K562 (cell line): ENCODE data around the gene POLR3A. TPM values are rescaled to one million over a fixed set of nuclear protein-coding genes. Genes with fewer than 3 reads are reported as not detected.

Experiments
- EP400 ChIP-seq: fragments of 450-650 bp; IDR thresholded peaks from 2 replicates; pipeline ENCODE4 v1.6.1; 2017; ENCODE audit warnings: antibody characterized with exemption, mild to moderate bottlenecking, moderate library complexity
- EZH2 ChIP-seq: IDR thresholded peaks from 2 replicates; pipeline ENCODE4 v1.6.1; 2012; ENCODE audit warnings: low read depth, mild to moderate bottlenecking, inconsistent platforms, low read length, borderline replicate concordance
- HMG20A ChIP-seq: fragments of 450-650 bp; formaldehyde crosslinking; conservative IDR thresholded peaks from 2 replicates; pipeline ENCODE4 v1.4.0; 2020; ENCODE audit warnings: mild to moderate bottlenecking, mixed read lengths
- MYBL2 ChIP-seq, 2 experiments: fragments of 450-650 bp in 1 of 2; sonication (generic) in 1 of 2; formaldehyde crosslinking in 1 of 2; IDR thresholded peaks; 2 replicates each; pipeline versions ENCODE4 v1.6.1 to v1.8.1; 2017 to 2022; ENCODE audit warnings: borderline replicate concordance in 1 of 2, inconsistent platforms in 1 of 2, low read depth in 1 of 2, mild to moderate bottlenecking in 1 of 2, missing genetic modification reagents in 1 of 2, moderate library complexity in 1 of 2
- NCOA2 ChIP-seq, 2 experiments: fragments of 450-650 bp; IDR thresholded peaks; 2 replicates each; pipeline ENCODE4 v1.6.1; 2018; ENCODE audit warnings: mild to moderate bottlenecking in 2 of 2, moderate library complexity in 1 of 2; ENCODE audit not compliant: partially characterized antibody in 2 of 2
- NELFE ChIP-seq: IDR thresholded peaks from 2 replicates; pipeline ENCODE4 v1.6.1; 2011; ENCODE audit warnings: mild to moderate bottlenecking; ENCODE audit not compliant: insufficient read depth, insufficient read length
- RCOR1 ChIP-seq, 2 experiments: IDR thresholded peaks; 2 replicates each; pipeline ENCODE4 v1.6.1; 2012; ENCODE audit warnings: low read depth in 2 of 2, low read length in 2 of 2, borderline replicate concordance in 1 of 2, improper control_type of control experiment in 1 of 2
- TFAM ChIP-seq: fragments of 250-450 bp; sonication (Bioruptor Pico); conservative IDR thresholded peaks from 2 replicates; pipeline ENCODE4 v1.5.0; 2021; ENCODE audit warnings: mild to moderate bottlenecking, moderate library complexity
- ZNF165 ChIP-seq: fragments of 250-450 bp; sonication (Bioruptor Pico); IDR thresholded peaks from 2 replicates; pipeline ENCODE4 v1.4.0; 2020; ENCODE audit warnings: borderline replicate concordance
- ZNF583 ChIP-seq: fragments of 250-450 bp; sonication (Bioruptor Pico); IDR thresholded peaks from 2 replicates; pipeline ENCODE4 v1.4.0; 2020
- ZNF699 ChIP-seq: fragments of 250-450 bp; sonication (Bioruptor Pico); IDR thresholded peaks from 2 replicates; pipeline ENCODE4 v1.8.0; 2021; ENCODE audit warnings: mild to moderate bottlenecking, moderate library complexity; ENCODE audit not compliant: insufficient replicate concordance
- ZNF785 ChIP-seq: fragments of 250-450 bp; sonication (Bioruptor Pico); IDR thresholded peaks from 2 replicates; pipeline ENCODE4 v1.4.0; 2020; ENCODE audit warnings: mild to moderate bottlenecking
- polyA plus RNA-seq, 8 experiments: library from polyadenylated mRNA; depleted of rRNA in 4 of 8; stranded (reverse) in 5 of 8; unstranded in 3 of 8; fragments of >200 nt; fragmentation: Nextera tagmentation in 2 of 8; fragmentation: Illumina TruSeq in 1 of 8; extraction: Ambion mirVana in 2 of 8; extraction: Trizol in 1 of 8; gene quantifications; 2 replicates each; pipeline versions ENCODE4 v1.2.1 to v1.2.3, GENCODE V29; 2011 to 2014; ENCODE audit warnings: inconsistent platforms in 1 of 8, missing spikeins in 1 of 8
- total RNA-seq, 7 experiments: library from RNA; depleted of rRNA in 6 of 7; stranded (reverse); fragments of >200 nt in 6 of 7; fragmentation: Illumina TruSeq in 2 of 7; extraction: Trizol in 2 of 7; gene quantifications; 2 replicates each; pipeline versions ENCODE4 v1.2.1 to v1.2.3, GENCODE V29; 2011 to 2021; ENCODE audit warnings: low replicate concordance in 1 of 7
- TF ChIP-seq, protein P1 (sequence below): fragments of 450-650 bp; IDR thresholded peaks from 2 replicates; pipeline ENCODE4 v1.6.1; 2014; ENCODE audit warnings: low read depth, mild to moderate bottlenecking, moderate library complexity, borderline replicate concordance
- TF ChIP-seq, protein P2 (sequence below): sonication (generic); formaldehyde crosslinking; IDR thresholded peaks from 2 replicates; pipeline ENCODE4 v1.8.1; 2023; ENCODE audit warnings: mild to moderate bottlenecking, missing genetic modification reagents
- TF ChIP-seq, protein P3 (sequence below), 2 experiments: fragments of 450-650 bp; IDR thresholded peaks; 2 replicates each; pipeline ENCODE4 v1.6.1; 2018; ENCODE audit warnings: mild to moderate bottlenecking in 2 of 2, low read depth in 1 of 2; ENCODE audit not compliant: partially characterized antibody in 2 of 2
- TF ChIP-seq, protein P4 (sequence below): fragments of 250-450 bp; sonication (Bioruptor Pico); IDR thresholded peaks from 2 replicates; pipeline ENCODE4 v1.4.0; 2020; ENCODE audit warnings: borderline replicate concordance

POLR3A gene
- total and polyA plus RNA-seq, 9 of the 15 experiments (the other 6 are each of a cell fraction or from before 2014, with no cell fraction given) = 14.9 to 37.0 (median 26.7) TPM

DNA sequence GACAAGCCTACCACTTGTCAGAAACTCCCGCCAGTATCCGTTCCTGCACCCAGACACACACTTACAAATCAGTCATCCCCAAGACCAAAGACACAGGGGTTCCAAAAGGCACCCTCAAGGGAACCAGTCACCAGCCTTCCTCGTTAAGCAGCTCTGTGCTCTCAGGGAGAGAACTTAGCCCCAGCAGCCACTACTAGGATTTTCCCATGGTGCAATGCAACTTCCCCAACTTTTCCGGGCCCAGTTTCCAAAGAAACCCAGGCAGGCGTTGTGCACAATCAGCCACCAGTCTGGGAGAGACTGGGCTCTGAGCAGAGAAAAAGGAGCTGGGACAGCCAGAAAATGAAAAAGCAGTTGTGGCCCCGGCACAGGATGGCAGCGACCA is 103.9 kb downstream of the POLR3A start (continued):
- TF ChIP-seq ZNF165 = no peak
- TF ChIP-seq ZNF699 (CRISPR knock-in tag) = no peak
- no peak for TF ChIP-seq NCOA2 (IDR thresholded peaks at IDR 0.05; ENCODE audit: partially characterized antibody in 2 of 2)
- no peak for TF ChIP-seq HMG20A
- TF ChIP-seq, protein P1, sequence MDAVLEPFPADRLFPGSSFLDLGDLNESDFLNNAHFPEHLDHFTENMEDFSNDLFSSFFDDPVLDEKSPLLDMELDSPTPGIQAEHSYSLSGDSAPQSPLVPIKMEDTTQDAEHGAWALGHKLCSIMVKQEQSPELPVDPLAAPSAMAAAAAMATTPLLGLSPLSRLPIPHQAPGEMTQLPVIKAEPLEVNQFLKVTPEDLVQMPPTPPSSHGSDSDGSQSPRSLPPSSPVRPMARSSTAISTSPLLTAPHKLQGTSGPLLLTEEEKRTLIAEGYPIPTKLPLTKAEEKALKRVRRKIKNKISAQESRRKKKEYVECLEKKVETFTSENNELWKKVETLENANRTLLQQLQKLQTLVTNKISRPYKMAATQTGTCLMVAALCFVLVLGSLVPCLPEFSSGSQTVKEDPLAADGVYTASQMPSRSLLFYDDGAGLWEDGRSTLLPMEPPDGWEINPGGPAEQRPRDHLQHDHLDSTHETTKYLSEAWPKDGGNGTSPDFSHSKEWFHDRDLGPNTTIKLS = no peak
- TF ChIP-seq EP400 = no peak
- no peak for TF ChIP-seq EZH2
- TF ChIP-seq, protein P2, sequence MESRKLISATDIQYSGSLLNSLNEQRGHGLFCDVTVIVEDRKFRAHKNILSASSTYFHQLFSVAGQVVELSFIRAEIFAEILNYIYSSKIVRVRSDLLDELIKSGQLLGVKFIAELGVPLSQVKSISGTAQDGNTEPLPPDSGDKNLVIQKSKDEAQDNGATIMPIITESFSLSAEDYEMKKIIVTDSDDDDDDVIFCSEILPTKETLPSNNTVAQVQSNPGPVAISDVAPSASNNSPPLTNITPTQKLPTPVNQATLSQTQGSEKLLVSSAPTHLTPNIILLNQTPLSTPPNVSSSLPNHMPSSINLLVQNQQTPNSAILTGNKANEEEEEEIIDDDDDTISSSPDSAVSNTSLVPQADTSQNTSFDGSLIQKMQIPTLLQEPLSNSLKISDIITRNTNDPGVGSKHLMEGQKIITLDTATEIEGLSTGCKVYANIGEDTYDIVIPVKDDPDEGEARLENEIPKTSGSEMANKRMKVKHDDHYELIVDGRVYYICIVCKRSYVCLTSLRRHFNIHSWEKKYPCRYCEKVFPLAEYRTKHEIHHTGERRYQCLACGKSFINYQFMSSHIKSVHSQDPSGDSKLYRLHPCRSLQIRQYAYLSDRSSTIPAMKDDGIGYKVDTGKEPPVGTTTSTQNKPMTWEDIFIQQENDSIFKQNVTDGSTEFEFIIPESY (CRISPR knock-in tag) = no peak
- no peak for TF ChIP-seq TFAM
- no peak for TF ChIP-seq NELFE
- no peak for TF ChIP-seq ZNF785
- TF ChIP-seq RCOR1 (IDR thresholded peaks at IDR 0.05; ENCODE audit: borderline replicate concordance in 1 of 2, low read depth in 2 of 2, low read length in 2 of 2) = peak in 1 of 2 experiments; percentile 94; a peak in 2 of 4 replicates
- no peak for TF ChIP-seq MYBL2 (IDR thresholded peaks at IDR 0.05; ENCODE audit: low read depth)
- TF ChIP-seq MYBL2 (CRISPR knock-in tag; IDR thresholded peaks at IDR 0.05; ENCODE audit: borderline replicate concordance) = no peak
- TF ChIP-seq, protein P3, sequence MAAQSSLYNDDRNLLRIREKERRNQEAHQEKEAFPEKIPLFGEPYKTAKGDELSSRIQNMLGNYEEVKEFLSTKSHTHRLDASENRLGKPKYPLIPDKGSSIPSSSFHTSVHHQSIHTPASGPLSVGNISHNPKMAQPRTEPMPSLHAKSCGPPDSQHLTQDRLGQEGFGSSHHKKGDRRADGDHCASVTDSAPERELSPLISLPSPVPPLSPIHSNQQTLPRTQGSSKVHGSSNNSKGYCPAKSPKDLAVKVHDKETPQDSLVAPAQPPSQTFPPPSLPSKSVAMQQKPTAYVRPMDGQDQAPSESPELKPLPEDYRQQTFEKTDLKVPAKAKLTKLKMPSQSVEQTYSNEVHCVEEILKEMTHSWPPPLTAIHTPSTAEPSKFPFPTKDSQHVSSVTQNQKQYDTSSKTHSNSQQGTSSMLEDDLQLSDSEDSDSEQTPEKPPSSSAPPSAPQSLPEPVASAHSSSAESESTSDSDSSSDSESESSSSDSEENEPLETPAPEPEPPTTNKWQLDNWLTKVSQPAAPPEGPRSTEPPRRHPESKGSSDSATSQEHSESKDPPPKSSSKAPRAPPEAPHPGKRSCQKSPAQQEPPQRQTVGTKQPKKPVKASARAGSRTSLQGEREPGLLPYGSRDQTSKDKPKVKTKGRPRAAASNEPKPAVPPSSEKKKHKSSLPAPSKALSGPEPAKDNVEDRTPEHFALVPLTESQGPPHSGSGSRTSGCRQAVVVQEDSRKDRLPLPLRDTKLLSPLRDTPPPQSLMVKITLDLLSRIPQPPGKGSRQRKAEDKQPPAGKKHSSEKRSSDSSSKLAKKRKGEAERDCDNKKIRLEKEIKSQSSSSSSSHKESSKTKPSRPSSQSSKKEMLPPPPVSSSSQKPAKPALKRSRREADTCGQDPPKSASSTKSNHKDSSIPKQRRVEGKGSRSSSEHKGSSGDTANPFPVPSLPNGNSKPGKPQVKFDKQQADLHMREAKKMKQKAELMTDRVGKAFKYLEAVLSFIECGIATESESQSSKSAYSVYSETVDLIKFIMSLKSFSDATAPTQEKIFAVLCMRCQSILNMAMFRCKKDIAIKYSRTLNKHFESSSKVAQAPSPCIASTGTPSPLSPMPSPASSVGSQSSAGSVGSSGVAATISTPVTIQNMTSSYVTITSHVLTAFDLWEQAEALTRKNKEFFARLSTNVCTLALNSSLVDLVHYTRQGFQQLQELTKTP (IDR thresholded peaks at IDR 0.05; ENCODE audit: low read depth in 1 of 2, partially characterized antibody in 2 of 2) = peak in 1 of 2 experiments; percentile 71
- TF ChIP-seq ZNF583 = no peak
- TF ChIP-seq, protein P4, sequence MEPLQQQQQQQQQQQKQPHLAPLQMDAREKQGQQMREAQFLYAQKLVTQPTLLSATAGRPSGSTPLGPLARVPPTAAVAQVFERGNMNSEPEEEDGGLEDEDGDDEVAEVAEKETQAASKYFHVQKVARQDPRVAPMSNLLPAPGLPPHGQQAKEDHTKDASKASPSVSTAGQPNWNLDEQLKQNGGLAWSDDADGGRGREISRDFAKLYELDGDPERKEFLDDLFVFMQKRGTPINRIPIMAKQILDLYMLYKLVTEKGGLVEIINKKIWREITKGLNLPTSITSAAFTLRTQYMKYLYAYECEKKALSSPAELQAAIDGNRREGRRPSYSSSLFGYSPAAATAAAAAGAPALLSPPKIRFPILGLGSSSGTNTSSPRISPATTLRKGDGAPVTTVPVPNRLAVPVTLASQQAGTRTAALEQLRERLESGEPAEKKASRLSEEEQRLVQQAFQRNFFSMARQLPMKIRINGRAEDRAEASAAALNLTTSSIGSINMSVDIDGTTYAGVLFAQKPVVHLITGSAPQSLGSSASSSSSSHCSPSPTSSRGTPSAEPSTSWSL (CRISPR knock-in tag) = no peak
